NCI-H128 (cell line): ENCODE measurements around the gene ANKRD39.

Experiments
- DNase-seq: peaks from one replicate; lab custom pipeline; 2025; ENCODE audit not compliant: unreplicated experiment; lab: John Stamatoyannopoulos, UW

ANKRD39 gene

DNA sequence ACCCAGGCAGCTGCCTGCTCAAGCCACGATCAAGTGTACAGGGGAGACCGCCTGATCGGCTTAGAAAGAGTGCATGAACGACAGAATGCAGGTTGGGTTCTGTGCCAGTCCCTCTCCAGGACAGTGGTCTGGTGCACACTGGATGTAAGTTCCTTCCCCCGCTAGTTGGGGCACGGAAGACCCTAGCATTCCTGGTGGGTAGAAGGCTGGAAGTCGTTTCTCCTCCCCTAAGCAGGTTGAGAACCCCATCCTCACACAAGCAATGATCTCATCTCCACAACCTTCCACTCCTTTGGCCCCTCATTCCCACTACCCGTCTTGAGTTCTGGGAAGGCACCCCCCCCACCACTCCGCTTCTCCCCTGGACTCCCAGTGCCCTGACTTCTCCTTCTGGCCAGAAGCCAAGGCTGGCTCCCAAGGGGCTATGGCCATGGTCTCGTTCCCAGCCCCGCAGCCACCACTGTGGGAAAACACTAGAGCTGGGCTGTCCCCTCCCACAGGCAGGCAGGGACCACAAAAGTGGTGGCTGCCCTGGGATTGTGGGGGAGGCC is 1.4 kb upstream of the ANKRD39 start:
- DNase-seq = no peak

GRCh38 chr2:96856776-96857666 is 795 bp downstream of the ANKRD39 start:
- peak; percentile 21 for DNase-seq

DNA sequence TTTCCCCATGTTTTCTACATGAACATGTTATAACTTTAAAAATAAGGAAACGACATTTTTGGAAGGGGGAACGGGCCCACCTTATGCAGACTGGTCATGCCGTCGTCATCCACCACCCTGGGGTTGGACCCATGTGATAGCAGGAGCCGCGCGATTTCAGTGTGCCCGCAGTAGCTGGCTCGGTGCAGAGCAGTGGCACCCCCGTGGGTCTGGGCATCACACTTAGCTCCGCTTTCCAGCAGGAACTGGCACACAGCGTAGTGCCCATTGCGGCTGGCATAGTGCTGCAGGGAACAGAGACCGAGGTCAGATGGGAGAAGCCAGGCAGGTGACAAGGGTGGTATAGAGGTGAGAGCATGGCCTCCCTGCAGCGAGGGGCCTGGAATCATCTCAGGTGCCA is 4.5 kb downstream of the ANKRD39 start:
- DNase-seq = no peak

DNA sequence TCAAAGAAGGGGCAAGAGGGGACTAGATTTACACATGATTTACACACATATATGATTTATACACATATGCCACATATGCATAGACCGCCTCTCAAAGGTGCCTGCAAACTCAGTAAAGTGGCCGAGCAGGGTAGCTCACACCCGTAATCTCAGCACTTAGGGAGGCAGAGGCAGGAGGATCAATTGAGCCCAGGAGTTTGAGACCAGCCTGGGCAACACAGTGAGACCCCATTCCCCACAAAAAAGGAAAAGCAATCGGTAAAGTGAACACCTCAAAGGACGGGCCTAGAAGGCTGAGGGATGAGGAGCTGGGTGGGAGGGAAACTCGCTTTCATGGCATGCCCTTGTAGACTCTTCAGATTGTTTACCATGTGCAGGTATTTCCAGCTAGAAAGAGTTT is 5.1 kb downstream of the ANKRD39 start:
- DNase-seq = no peak

- no peak for DNase-seq
Observed at GRCh38 chr2:96848264-96848663, 9.6 kb downstream of the ANKRD39 start.

GRCh38 chr2:96847586-96847985 is 10.2 kb downstream of the ANKRD39 start:
- DNase-seq = no peak

DNA sequence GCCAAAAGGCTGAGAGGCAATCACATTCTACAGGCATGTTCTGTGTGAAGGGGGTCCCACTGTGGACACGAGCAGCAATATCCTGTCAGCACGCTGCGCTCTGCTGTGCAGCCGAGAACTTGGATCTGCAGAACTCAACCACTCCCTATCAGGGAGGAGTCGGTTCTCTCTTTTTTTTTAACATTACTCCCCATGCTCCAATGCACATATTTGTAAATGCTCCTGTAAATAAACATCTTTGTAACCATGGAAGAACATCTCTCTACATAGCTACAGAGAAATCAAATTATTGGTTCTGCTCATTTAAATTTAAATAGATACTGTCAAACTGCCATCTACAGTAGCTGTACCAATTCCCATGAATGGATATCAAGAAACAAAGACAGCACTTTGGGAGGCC is 11.0 kb downstream of the ANKRD39 start:
- DNase-seq = no peak

GRCh38 chr2:96844405-96844808 is 13.4 kb downstream of the ANKRD39 start:
- DNase-seq = no peak

- DNase-seq = no peak
Observed at GRCh38 chr2:96843538-96844268, 14.1 kb downstream of the ANKRD39 start, which contains the start of gene ANKRD23. Gene ANKRD23 (minus strand): TSS chr2:96844021. CDS start chr2:96843992, 29 bp downstream.

DNA sequence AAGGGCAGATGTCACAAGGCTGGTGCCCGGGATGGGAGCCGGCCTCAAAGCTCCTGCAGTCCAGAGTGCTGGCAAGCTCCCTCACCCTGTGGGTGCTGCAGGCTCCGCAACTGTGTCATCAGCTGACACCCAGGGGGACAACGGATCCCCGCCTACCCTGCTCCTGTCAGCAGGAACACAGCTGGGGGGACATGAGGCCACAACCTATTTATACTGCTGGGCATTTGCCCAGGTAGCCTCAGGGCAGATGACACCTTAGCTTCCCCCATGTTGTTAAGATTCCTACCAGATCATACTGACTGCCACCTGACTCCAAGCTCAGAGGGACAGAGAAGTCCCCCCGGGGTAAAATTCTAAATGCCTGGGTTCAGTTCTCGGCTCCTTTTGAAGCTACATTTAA is 15.2 kb downstream of the ANKRD39 start:
- DNase-seq = no peak

DNA sequence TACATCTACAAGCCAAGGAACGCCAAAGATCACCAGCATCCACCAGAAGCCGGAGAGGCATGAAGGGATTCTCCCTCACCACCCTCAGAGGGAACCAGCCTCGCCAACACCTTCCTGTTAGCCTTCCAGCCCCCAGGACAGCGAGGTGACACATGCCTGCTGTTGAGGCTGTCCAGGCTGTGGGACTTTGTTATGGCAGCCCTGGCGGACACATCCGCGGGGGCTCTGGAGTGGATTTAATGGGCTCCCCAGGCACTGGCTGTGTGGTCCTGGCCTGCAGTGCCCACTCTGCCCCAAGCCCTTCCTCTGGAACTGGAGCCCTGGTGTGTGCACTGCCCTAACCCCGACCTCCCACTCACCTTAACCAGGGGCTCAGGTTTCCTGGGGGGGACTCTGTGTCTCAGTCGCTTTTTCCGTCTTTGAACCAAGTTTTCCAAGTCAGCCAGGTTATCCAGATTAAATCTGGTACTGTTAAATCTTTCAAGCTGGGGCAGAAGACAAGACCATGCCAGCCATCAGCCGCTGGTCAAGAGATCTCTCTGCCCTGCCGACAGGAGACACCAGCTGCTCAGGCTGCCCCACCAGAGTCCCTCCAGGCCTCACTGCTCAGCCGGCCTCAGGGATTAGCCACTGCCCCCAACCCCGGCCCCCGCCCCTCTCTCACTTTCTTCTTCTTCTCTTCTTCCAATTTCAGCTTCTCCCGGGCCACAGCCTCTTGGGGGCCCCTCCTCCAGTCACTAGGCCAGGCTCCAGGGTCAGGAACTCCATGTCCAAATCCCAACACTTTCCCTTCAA is 15.9 kb downstream of the ANKRD39 start:
- no peak for DNase-seq

- no peak for DNase-seq
Observed at GRCh38 chr2:96839875-96840850, 17.7 kb downstream of the ANKRD39 start.

- DNase-seq = no peak
Observed at GRCh38 chr2:96839293-96839874, 18.4 kb downstream of the ANKRD39 start.

DNA sequence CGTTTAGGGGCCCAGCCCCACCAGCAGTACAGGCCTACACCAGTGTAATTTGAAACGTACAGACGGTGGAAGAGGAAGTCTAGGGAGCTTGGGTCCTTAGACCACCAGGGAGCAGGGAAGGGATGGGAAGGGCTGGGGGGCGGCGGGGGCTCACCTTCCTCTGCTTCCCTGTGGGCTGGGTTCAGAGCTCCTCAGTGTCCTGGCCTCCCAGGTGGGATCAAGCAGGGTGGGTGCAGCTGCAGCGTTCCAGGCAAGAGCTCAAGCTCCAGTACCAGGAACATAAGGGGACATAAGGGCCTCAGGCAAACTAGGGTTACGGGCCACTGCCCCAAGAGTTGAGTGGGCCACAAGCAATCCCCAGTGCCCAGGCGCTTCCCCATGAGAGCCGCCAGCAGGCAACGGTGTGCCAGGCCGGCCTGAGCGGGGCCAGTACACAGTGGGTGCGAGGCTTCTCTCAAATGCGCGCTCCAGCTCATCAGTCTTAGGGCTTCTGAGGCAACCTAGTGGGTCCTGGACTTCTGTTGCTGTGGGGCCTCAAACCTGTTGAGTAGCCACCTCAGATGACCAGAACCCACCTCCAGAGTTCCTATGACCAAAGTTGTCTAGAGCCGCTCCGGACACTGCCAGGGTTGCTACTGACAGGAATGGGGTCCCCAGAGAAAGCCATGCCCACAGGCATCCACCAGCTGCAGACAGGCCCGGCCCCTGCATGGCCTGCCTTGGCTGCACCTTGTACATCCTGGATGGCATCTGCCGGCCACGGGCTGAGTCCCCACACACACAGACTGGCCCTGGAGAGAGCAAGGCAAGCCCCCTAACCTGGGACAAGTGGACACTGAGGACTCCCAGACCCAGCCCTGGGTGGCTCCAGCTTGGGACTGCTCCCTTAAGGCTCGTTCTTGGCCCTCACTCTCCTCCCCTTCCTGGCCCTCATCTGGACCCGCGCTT is 19.2 kb downstream of the ANKRD39 start:
- no peak for DNase-seq

DNA sequence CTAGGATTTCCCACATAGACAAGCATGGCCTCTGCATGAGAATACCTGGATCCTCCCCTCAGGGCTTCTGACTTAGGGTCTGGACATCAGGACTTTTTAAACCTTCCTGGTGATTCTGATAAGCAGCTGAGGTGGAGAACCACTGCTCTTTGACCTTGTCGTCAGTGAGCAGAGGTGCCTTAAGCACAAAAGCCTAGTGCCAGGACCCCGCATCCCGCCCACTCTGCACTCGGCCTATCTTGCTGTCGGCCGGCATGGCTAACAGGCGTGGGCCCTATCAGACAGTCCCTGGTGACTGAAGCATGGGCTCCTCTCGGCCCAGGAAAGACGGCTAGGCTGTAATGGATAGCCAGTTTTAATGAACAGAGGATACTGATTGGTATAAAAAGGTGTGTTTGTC is 20.2 kb downstream of the ANKRD39 start:
- DNase-seq = no peak

DNA sequence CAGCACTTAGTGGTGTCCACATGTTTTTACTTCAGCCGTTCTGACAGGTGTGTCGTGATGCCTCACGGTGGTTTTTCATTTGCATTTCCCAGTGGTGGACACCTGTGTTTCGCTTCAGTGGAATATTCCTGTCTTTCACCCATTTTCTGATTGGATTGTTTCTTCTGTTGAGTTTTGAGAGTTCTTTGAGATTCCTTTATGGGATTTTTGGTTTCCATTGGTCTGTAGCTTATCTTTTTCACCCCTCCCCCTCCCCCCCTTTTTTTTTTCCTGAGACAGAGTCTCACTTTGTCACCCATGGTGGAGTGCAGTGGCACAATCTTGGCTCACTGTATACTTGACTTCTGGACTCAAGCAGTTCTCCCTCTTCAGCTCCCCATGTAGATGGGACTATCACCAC is 22.0 kb downstream of the ANKRD39 start:
- no peak for DNase-seq

DNA sequence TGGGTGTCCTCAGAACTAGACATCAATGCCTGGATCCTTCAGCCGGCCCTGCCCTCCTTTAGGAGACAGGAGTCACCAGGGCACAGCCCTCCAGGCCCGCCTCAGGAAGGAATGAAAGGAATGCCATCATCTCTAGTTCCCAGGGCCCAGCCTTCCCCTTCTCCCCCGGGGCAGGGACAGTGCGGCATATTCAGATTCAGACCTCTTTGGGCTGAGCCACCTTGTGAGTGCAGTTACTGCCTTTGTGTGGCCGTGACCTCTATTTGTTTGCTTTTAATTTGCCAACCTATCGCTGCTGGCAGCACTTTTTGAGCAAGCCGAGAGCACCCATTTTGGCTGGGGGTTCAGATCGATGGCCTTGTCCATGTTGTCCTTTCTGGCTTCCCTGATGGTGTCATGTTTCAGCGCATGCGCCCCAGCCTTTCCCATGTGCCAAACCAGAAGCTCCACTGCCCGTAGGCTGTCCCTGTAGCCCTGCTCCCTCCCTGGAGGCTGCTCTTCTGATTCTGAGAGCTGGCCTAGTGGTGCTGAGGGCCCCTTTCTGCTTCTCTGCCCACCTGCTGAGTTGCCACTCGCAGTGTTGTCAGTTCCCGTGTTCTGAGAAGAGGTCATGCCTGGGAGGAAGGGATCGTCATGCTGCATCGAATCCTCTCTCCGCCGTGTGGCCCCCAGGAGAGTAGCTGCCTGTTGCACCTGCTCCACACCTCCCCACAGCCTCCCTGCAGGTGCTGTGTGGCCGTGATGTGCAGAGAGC is 24.9 kb downstream of the ANKRD39 start:
- DNase-seq = peak; percentile 86

DNA sequence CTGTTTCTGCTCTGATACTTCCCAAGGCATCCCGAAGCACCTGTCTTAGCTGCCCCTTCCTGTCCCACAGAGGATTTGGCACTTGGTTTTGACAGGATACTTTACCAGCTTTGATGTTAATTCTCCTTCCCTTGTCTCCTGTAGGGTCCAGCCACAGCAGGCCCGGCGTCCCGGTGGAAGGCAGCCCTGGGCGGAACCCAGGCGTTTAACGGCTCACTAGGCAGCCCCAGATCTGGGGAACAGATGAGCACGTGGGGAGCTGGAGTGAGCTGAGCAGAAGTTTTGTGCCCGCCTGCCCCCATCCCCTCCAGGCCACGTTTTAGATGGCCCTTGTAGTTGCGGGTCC is 25.4 kb downstream of the ANKRD39 start:
- no peak for DNase-seq
